Measurements from ENCODE around the gene PCNX4.

PCNX4 gene

DNA sequence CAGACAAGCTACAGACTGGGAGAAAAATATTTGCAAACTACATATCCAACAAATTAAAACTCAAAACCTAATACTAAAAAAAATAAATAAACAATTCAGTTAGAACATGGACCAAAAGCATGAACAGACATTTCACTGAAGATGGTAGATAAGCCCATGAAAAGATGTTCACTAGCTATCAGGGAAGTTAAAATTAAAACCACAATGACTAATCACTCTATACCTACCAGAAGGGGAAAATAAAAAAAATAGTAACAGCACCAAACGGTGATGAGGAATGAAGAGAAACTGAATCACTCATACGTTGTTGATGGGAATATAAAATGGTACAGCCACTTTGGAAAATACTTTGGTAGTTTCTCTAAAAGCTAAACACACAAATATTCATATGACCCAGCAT is 104.6 kb downstream of the PCNX4 start:
- H3K27ac ChIP-seq = no peak overlapping the region
- TF ChIP-seq, protein P1, sequence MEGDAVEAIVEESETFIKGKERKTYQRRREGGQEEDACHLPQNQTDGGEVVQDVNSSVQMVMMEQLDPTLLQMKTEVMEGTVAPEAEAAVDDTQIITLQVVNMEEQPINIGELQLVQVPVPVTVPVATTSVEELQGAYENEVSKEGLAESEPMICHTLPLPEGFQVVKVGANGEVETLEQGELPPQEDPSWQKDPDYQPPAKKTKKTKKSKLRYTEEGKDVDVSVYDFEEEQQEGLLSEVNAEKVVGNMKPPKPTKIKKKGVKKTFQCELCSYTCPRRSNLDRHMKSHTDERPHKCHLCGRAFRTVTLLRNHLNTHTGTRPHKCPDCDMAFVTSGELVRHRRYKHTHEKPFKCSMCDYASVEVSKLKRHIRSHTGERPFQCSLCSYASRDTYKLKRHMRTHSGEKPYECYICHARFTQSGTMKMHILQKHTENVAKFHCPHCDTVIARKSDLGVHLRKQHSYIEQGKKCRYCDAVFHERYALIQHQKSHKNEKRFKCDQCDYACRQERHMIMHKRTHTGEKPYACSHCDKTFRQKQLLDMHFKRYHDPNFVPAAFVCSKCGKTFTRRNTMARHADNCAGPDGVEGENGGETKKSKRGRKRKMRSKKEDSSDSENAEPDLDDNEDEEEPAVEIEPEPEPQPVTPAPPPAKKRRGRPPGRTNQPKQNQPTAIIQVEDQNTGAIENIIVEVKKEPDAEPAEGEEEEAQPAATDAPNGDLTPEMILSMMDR (conservative IDR thresholded peaks at IDR 0.05) = no peak
- TF ChIP-seq ZFX (IDR thresholded peaks at IDR 0.05) = no peak

DNA sequence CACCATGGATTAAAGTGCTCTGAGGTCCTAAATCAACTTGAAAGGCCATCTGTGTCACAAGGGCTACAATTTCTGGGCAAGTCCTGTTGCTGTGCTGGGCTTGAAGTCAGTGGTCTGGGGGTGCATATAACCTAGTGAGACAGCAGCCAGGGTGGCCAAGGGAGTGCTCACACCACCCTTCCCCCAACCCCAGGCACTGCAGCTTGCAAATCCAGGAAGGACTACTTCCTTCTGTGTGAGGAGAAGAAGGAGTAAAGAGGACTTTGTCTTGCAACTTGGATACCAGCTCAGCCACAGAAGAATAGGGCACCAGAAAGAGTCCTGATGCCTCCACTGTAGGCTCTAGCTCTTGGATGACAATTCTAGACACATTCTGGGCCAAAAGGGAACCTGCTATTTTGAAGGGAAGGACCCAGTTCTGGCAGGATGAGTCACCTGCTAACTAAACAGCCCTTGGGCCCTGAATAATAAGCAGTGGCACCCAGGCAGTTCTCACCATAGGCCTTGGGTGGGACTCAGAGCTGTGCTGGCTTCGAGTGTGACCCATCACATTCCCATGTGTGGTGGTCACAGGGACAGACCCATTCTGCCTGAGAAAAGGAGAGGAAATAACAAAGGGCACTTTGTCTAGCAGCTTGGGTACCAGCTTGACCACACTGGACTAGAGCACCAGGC is 106.0 kb downstream of the PCNX4 start:
- TF ChIP-seq, protein P1 (conservative IDR thresholded peaks at IDR 0.05) = no peak
- TF ChIP-seq ZFX (IDR thresholded peaks at IDR 0.05) = no peak
- H3K27ac ChIP-seq = no peak overlapping the region

DNA sequence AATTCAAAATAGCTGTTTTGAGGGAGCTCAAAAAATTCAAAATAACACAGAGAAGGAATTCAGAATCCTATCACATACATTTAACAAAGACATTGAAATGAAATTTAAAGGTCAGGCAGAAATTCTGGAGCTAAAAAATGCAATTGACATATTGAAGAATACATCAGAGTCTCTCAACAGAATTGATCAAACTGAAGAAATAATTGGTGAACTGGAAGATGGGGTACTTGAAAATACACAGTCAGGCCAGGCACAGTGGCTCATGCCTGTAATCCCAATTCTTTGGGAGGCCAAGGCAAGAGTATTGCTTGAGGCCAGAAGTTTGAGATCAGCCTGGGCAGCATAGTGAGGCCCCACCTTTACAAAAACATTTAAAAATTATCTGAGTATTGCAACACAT is 107.6 kb downstream of the PCNX4 start:
- H3K27ac ChIP-seq = no peak overlapping the region
- TF ChIP-seq ZFX (IDR thresholded peaks at IDR 0.05) = no peak
- TF ChIP-seq, protein P1 (conservative IDR thresholded peaks at IDR 0.05) = no peak

DNA sequence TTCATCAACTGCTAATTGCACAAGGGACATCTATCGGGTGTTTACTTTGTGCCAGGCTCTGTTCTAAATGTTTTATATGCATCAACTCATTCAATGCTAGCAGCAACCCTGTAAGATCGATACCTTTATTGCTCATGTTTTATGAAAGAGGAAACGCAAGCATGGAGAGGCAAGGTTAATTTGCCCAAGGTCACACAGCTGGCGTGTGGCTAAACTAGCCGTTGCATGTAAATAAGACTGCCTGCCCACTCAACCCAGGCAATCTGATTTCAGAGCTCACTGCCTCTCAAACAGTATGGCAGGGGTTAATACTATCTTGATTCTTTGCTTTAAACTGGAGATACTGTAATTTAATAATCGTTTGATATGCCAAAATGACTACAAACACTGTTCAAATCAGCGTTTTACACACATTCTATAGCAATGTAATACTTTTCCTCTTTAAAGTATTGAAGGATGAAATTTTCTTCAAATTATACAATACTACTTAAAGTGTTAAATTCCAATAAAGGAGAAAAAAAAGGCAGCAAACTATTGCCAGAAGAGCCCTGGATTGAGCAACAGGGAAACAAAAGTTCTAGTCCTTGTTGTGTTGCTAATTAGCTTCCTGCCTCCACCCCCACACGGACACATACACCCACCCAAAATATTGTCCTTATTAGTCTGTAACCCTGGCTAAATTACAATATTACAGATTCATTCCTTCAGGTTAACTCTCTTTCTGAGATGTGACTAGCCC is 112.5 kb downstream of the PCNX4 start:
- H3K27ac ChIP-seq = no peak overlapping the region
- 0 out of 2 replicates have a peak, but pooled peaks have one; percentile 7 for TF ChIP-seq ZFX (IDR thresholded peaks at IDR 0.05)
- TF ChIP-seq, protein P1 (conservative IDR thresholded peaks at IDR 0.05) = no peak

DNA sequence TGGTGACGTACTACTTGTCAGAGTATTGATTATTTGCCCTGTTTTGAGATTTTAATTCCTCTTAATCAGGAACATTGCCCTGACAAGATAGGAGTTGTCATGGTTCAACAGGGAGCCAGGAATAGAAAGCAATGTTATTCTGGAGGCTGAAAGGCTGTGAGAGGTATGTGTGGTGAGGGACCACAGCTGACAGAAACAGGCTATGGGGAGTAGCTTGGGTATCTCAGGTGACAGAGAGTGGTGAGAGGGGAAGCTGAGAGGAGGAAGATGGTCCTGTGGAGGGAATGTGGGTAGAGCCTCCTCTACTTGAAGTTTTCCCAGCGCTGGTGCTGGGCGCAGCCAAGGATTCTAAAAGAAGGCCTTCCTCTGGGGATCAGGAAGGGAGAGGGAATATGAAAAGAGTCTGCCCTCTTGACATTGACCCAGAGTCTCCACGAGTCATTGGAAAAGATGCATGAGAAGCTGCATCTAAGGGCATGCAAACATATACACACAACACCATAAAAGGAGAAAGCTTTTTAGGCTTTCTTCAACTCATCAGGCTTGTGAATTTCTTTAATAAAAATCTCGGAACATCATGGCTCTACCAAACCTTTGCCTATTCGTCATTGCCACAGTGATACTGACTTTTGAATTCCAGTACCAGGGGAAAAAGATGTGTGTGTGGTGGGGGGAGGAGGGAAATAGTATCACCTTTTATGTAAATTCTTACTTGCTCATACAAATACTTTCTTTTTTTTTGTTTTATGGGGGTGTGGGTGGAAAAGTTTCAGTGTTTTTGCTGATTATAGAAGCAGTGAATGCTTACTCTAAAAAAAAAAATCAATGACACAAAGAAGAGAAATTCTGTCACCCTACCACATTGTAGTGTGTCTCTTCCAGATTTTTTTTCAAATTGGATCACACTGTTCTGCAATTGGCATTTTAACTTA is 113.4 kb downstream of the PCNX4 start:
- no peak overlapping the region for H3K27ac ChIP-seq
- TF ChIP-seq, protein P1 (conservative IDR thresholded peaks at IDR 0.05) = no peak

DNA sequence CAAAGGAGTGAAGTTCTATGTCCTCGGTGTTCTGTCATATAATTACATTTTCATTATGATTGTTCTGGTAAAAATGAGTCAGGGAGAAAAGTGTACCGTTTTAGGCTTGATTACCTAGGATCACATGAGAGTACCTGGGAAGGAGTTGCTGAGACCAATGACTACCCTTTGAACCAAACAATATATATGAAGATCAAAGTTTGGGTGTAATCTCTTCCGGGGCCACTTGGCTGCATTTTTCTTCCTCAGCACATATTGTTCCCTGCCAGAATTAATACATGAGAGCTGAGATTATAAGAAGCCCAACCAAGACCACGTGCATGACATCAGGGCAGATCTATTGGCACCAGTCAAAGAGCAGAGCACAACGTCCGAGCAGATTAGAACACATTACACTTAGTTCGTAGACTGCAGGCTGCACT is 114.5 kb downstream of the PCNX4 start:
- TF ChIP-seq ZFX (IDR thresholded peaks at IDR 0.05) = no peak
- no peak overlapping the region for H3K27ac ChIP-seq

DNA sequence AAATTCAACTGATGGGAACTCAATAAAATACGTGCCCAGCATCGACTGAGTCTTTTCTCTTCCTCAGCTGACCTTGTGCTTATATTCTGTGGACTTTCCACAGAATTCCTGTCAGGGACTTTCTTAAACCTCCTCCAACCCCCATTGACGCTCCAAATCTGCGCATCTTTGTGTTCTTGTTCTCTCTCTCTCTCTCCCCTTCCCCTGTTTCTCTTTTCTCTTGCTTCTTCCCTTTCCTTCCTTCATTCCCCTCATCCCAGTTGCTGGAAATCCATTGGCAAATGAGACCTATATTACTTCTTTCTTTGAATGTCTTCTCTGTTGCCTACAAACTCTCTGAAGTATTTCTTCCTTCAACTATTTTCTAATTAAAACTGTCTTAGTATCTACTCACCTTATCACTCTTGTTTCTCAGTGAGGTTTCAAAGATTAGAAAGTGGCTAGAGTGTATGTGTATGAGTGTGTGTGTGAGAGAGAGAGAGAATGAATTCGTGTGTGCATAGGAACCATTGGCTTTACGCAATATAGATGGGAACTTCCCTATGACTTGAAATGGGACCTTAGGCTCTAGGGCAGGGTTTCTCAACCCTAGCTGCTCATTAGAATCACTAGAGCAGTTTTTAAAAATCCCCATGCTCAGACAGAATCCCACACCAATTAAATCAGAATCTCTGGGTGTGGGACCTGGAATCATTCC is 115.3 kb downstream of the PCNX4 start:
- no peak overlapping the region for H3K27ac ChIP-seq
- TF ChIP-seq, protein P1 (conservative IDR thresholded peaks at IDR 0.05) = no peak

All from C4-2B (cell line).